Spleen (tissue), 11 donors: Measurements from ENCODE around the gene SOS1. TPM values are rescaled to one million over a fixed set of nuclear protein-coding genes. Genes with fewer than 3 reads are reported as not detected.

Experiments
- DNase-seq: peaks from one replicate; pipeline ENCODE4 v3.0.0-alpha.2; 2020
- H3K27ac ChIP-seq, 8 donors: fragments of 200-600 bp; sonication (generic) in 7 of 8; 1 replicate in 4 of 8; 2 replicates in 4 of 8; pipeline versions ENCODE4 v1.5.0 to v1.8.0; 2016 to 2021; ENCODE audit warnings: inconsistent platforms in 4 of 8, mild to moderate bottlenecking in 4 of 8, moderate library complexity in 1 of 8
- H3K27me3 ChIP-seq, 7 donors: fragments of 200-600 bp; sonication (generic) in 6 of 7; replicated peaks in 1 of 7; 1 replicate in 4 of 7; 2 replicates in 3 of 7; pipeline versions ENCODE4 v1.5.0 to v1.8.0; 2016 to 2021; ENCODE audit warnings: inconsistent platforms in 3 of 7, mild to moderate bottlenecking in 1 of 7
- H3K36me3 ChIP-seq, 6 donors: fragments of 200-600 bp; sonication (generic) in 5 of 6; 1 replicate in 4 of 6; 2 replicates in 2 of 6; pipeline versions ENCODE4 v1.5.0 to v1.8.0; 2016 to 2021; ENCODE audit warnings: inconsistent platforms in 2 of 6
- H3K4me1 ChIP-seq, 6 donors: fragments of 200-600 bp; sonication (generic) in 5 of 6; 1 replicate in 3 of 6; 2 replicates in 3 of 6; pipeline versions ENCODE4 v1.5.0 to v1.8.0; 2016 to 2021; ENCODE audit warnings: inconsistent platforms in 3 of 6
- H3K4me3 ChIP-seq, 8 donors: fragments of 200-600 bp; sonication (generic) in 7 of 8; 1 replicate in 4 of 8; 2 replicates in 4 of 8; pipeline versions ENCODE4 v1.5.0 to v1.8.0; 2016 to 2021; ENCODE audit warnings: inconsistent platforms in 4 of 8, mild to moderate bottlenecking in 4 of 8, moderate library complexity in 2 of 8
- H3K9me3 ChIP-seq, 8 donors: fragments of 200-600 bp; sonication (generic) in 7 of 8; 1 replicate in 4 of 8; 2 replicates in 4 of 8; pipeline versions ENCODE4 v1.5.0 to v1.8.0; 2016 to 2021; ENCODE audit warnings: inconsistent platforms in 4 of 8
- POLR2A ChIP-seq, 3 donors: fragments of 450-650 bp; IDR thresholded peaks; one replicate each; pipeline ENCODE4 v1.5.1; 2017; ENCODE audit warnings: antibody characterized with exemption in 3 of 3, mild to moderate bottlenecking in 1 of 3
- POLR2AphosphoS5 ChIP-seq, 3 donors: sonication (generic); formaldehyde crosslinking; IDR thresholded peaks; one replicate each; pipeline ENCODE4 v1.5.1; 2017; ENCODE audit warnings: antibody characterized with exemption in 3 of 3
- WGBS, 5 donors: extraction: QIAGEN DNeasy Blood & Tissue Kit in 3 of 5; methylation state at CpG; one replicate each; pipeline versions ENCODE4 v1.1.5 to v1.1.7; 2013 to 2018; 5-methylcytosine and 5-hydroxymethylcytosine counted together
- intact Hi-C: fragments of 100-400 bp; cut with DNase I; formaldehyde crosslinking; loops from one replicate; pipeline ENCODE4 v1.15.0; 2023; ENCODE audit warnings: low total_unique reads
- polyA plus RNA-seq, 3 donors: library from polyadenylated mRNA; stranded (reverse); fragments of 200-250 nt; gene quantifications; one replicate each; pipeline ENCODE4 v1.2.1, GENCODE V29; 2013
- total RNA-seq, 7 donors: library from RNA; depleted of rRNA in 3 of 7; stranded (reverse); fragments of >200 nt in 3 of 7; fragmentation: NEBNext Ultra II Directional in 4 of 7; extraction: Animal tissue kit (Norgen Biotek cat#: 25700) in 4 of 7; gene quantifications; one replicate each; pipeline versions ENCODE4 v1.1.0 to v1.2.1, GENCODE V29; 2016 to 2021
- TF ChIP-seq, protein P1 (sequence below), 11 experiments: fragments of 200-600 bp in 7 of 11; fragments of 450-650 bp in 4 of 11; sonication (generic) in 4 of 11; IDR thresholded peaks in 8 of 11; conservative IDR thresholded peaks in 3 of 11; 1 replicate in 7 of 11; 2 replicates in 4 of 11; pipeline versions ENCODE4 v1.4.0 to v1.8.0; 2016 to 2021; ENCODE audit warnings: antibody characterized with exemption in 11 of 11, inconsistent platforms in 4 of 11, mild to moderate bottlenecking in 1 of 11
- donor health status: healthy with polysubstance abuse.
- donor health status: DM: no; HTN: no; CAD: no; lungs with moderate emphysema.
- donor health status: DM: no; HTN: no; CAD: no.
- donor health status: Bipolar disorder and iron deficiency.
- donor health status: healthy.
- donor health status: DM: no; HTN: no; CAD: no.
- donor health status: DM: yes; HTN: yes; CAD: no.

Gene SOS1
- total and polyA plus RNA-seq, 10 donors, result 5.9 to 85.8 (median 42.8) TPM

DNA sequence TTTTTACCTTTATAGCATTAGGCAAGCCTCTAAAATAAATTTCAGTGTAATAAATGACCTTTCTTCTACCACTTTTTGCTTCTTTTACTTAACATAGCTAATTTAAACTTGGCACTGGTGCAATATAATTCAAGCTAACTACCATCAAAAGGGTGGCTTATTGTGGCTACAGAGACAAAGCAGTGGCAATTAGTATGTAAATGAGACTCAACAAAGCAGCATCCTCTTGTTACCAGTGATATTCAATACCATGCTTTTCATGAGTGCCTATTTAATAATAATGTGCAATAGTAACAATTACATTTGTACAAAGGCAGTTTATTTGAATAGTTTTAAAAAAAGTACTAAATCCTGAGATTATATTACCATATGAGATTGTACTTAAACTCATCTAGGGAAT is 93.4 kb downstream of the SOS1 start:
- Histone ChIP-seq H3K36me3 (peaks cover 0 to 66% (median 23%) of the 10 kb centered on the region in 6 donors), H3K27me3 (no peaks in the 10 kb centered on the region), H3K4me3 (no peak overlapping the region), H3K27ac (no peak overlapping the region), H3K9me3 (no peaks in the 10 kb centered on the region), H3K4me1 (no peaks in the 10 kb centered on the region)
- intact Hi-C loops, result no loop called here
- DNase-seq, result no peak
- TF ChIP-seq POLR2AphosphoS5 (IDR thresholded peaks at IDR 0.05) (no peak), POLR2A (IDR thresholded peaks at IDR 0.05) (no peak)
- TF ChIP-seq, protein P1, sequence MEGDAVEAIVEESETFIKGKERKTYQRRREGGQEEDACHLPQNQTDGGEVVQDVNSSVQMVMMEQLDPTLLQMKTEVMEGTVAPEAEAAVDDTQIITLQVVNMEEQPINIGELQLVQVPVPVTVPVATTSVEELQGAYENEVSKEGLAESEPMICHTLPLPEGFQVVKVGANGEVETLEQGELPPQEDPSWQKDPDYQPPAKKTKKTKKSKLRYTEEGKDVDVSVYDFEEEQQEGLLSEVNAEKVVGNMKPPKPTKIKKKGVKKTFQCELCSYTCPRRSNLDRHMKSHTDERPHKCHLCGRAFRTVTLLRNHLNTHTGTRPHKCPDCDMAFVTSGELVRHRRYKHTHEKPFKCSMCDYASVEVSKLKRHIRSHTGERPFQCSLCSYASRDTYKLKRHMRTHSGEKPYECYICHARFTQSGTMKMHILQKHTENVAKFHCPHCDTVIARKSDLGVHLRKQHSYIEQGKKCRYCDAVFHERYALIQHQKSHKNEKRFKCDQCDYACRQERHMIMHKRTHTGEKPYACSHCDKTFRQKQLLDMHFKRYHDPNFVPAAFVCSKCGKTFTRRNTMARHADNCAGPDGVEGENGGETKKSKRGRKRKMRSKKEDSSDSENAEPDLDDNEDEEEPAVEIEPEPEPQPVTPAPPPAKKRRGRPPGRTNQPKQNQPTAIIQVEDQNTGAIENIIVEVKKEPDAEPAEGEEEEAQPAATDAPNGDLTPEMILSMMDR (IDR thresholded peaks at IDR 0.05 in 8 of 11, conservative IDR thresholded peaks at IDR 0.05 in 3 of 11), result no peak

DNA sequence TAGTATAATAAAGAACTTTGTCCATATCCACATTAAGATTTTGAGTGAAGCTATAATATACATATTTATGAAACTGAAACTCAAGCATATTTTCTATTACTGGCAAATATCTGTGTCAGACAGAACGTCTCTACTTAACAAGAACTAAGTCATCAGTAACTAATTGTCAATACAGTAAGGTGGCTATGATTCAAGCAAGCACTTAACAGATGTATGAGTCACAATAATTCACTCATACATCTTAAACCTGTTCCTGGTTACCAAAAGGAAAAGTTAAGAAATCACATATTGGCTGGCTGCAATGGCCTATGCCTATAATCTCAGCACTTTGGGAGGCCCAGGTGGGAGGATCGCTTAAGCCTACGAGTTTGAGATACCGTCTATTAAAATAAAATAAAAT is 96.0 kb downstream of the SOS1 start:
- DNase-seq, result no peak

DNA sequence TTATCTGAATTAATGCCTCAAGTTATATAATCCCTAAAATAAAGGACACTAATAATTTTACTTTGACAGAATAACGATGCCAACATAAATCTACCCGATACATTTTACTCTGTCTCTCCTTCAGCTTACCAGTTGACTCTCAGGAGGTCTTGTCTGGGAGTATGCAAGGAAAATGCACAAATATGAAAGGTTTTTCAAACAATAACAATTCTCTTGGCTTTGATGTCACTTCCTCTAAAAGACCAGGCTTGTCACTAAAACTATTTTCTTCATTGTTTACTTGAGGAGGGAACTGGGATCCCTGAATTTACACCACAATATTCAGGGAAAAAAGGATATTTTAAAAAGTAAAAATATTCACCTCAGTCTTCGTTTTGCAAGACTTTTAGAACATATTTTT is 97.2 kb downstream of the SOS1 start:
- intact Hi-C loops, result no loop called here
- Histone ChIP-seq H3K36me3 (peaks cover 0 to 41% (median 16%) of the 10 kb centered on the region in 6 donors), H3K27ac (no peak overlapping the region), H3K4me1 (no peaks in the 10 kb centered on the region), H3K27me3 (no peaks in the 10 kb centered on the region), H3K4me3 (no peak overlapping the region), H3K9me3 (no peaks in the 10 kb centered on the region)
- WGBS, 5 donors, result 81 to 89% (median 84%) methylated on average over 3 of the region's 3 CpGs
- TF ChIP-seq POLR2A (IDR thresholded peaks at IDR 0.05), result no peak
- no peak for TF ChIP-seq POLR2AphosphoS5 (IDR thresholded peaks at IDR 0.05)
- TF ChIP-seq, protein P1 (IDR thresholded peaks at IDR 0.05 in 8 of 11, conservative IDR thresholded peaks at IDR 0.05 in 3 of 11), result no peak
- DNase-seq, result no peak

More for the DNA sequence above, 96.0 kb downstream of the SOS1 start:
- no peak overlapping the region for H3K4me3 ChIP-seq
- H3K9me3 ChIP-seq, result no peaks in the 10 kb centered on the region
- WGBS, 5 donors, result 77 to 95% (median 87%) methylated on average over 4 of the region's 4 CpGs
- intact Hi-C loops, result no loop called here
- TF ChIP-seq POLR2AphosphoS5 (IDR thresholded peaks at IDR 0.05) (no peak), POLR2A (IDR thresholded peaks at IDR 0.05) (no peak)
- TF ChIP-seq, protein P1 (IDR thresholded peaks at IDR 0.05 in 8 of 11, conservative IDR thresholded peaks at IDR 0.05 in 3 of 11), result no peak
- peaks cover 0 to 52% (median 16%) of the 10 kb centered on the region in 6 donors for H3K36me3 ChIP-seq
- H3K27me3 ChIP-seq, result no peaks in the 10 kb centered on the region
- no peak overlapping the region for H3K27ac ChIP-seq
- no peaks in the 10 kb centered on the region for H3K4me1 ChIP-seq

DNA sequence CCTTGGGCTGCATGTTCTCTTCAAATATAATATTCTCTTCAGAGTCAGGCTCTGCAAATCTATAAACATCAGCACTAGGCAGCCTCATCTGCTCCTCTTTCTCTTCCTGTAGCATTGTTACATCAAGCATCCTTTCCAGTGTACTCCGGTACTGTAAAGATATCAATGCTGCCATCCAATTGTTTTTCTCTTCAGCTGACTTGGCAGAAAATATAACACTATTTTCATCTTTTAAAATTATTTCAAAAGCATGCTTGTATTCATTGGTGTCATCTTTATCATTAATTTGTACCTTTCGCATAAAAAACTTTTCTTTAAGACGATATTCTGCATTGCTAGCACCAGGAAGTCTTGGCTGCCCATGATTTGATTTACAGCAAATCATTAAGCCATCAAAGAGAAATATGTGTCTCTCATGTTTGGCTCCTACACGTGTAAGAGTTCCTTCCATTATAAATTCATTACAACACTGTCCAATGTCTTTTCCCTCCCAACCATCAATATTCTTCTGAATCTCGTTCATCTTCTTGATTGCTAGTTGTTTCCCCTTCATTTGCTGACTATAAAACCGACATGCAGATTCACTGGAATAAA is 98.1 kb downstream of the SOS1 start:
- intact Hi-C loops, result no loop called here
- Histone ChIP-seq H3K27me3 (no peaks in the 10 kb centered on the region), H3K4me3 (peak overlapping the region in 2 of 8 donors; percentile 4 to 16), H3K4me1 (no peaks in the 10 kb centered on the region), H3K36me3 (peaks cover 0 to 32% (median 12%) of the 10 kb centered on the region in 6 donors), H3K9me3 (no peaks in the 10 kb centered on the region), H3K27ac (no peak overlapping the region)
- 77 to 86% (median 77%) methylated on average over 6 of the region's 6 CpGs for WGBS, 5 donors
- no peak for DNase-seq
- no peak for TF ChIP-seq POLR2AphosphoS5 (IDR thresholded peaks at IDR 0.05)
- TF ChIP-seq, protein P1 (IDR thresholded peaks at IDR 0.05 in 8 of 11, conservative IDR thresholded peaks at IDR 0.05 in 3 of 11), result no peak
- no peak for TF ChIP-seq POLR2A (IDR thresholded peaks at IDR 0.05)
